GM18867 (cell line): Measurements from ENCODE around the gene SYCE3.
"Not testable (repeated sequence)": the region's sequence is repeated elsewhere in the genome, so short reads cannot be mapped to it uniquely, and the experiment has no call there.

Experiments
- ATAC-seq: cut with Tn5 transposase; IDR thresholded peaks from one replicate; pipeline ENCODE4 v1.9.1; 2021; ENCODE audit warnings: mild to moderate bottlenecking, moderate library complexity; ENCODE audit not compliant: unreplicated experiment

SYCE3 gene

GRCh38 chr22:50522806-50523438 is 39.8 kb downstream of the SYCE3 start:
- no peak for ATAC-seq

GRCh38 chr22:50522208-50522805 is 40.4 kb downstream of the SYCE3 start:
- no peak for ATAC-seq

GRCh38 chr22:50521710-50522109 is 41.0 kb downstream of the SYCE3 start:
- no peak for ATAC-seq

GRCh38 chr22:50520826-50521453 is 41.8 kb downstream of the SYCE3 start:
- ATAC-seq = no peak

- not testable (repeated sequence) for ATAC-seq
Observed at GRCh38 chr22:50520184-50520583, 42.5 kb downstream of the SYCE3 start.

- ATAC-seq = no peak
Observed at GRCh38 chr22:50519151-50519550, 43.6 kb downstream of the SYCE3 start.

GRCh38 chr22:50518606-50519005 is 44.1 kb downstream of the SYCE3 start:
- no peak for ATAC-seq

- ATAC-seq = no peak
Observed at GRCh38 chr22:50517495-50518260, 45.0 kb downstream of the SYCE3 start.

GRCh38 chr22:50516891-50517290 is 45.8 kb downstream of the SYCE3 start:
- no peak for ATAC-seq

GRCh38 chr22:50516068-50516467 is 46.7 kb downstream of the SYCE3 start:
- no peak for ATAC-seq

- no peak for ATAC-seq
Observed at GRCh38 chr22:50513175-50513574, 49.5 kb downstream of the SYCE3 start.

- no peak for ATAC-seq
Observed at GRCh38 chr22:50508897-50509296, 53.8 kb downstream of the SYCE3 start.

- ATAC-seq = peak; percentile 61
Observed at GRCh38 chr22:50507991-50508884, 54.5 kb downstream of the SYCE3 start, which contains the start of gene NCAPH2. Gene NCAPH2, plus strand, starts transcription at chr22:50508224. Its CDS starts 114 bp downstream, at chr22:50508338.

- peak; percentile 60 for ATAC-seq
Observed at GRCh38 chr22:50507421-50507990, 55.2 kb downstream of the SYCE3 start, which contains the start of gene LMF2. Gene LMF2, minus strand, starts transcription at chr22:50507702. Its CDS starts 27 bp downstream, at chr22:50507675.

- ATAC-seq = no peak
Observed at GRCh38 chr22:50506611-50507420, 55.9 kb downstream of the SYCE3 start.

- ATAC-seq = no peak
Observed at GRCh38 chr22:50505776-50506610, 56.7 kb downstream of the SYCE3 start.

GRCh38 chr22:50505276-50505775 is 57.4 kb downstream of the SYCE3 start:
- no peak for ATAC-seq
